BLaER1 (cell line): Measurements from ENCODE around the gene SLC35F6.

Source experiments
- H3K27ac ChIP-seq: shearing (Covaris generic); formaldehyde crosslinking; 2 replicates; pipeline ENCODE4 v1.8.1; 2022
- H3K27me3 ChIP-seq: shearing (Covaris generic); formaldehyde crosslinking; 2 replicates; pipeline ENCODE4 v1.8.1; 2022
- H3K36me3 ChIP-seq: shearing (Covaris generic); formaldehyde crosslinking; 2 replicates; pipeline ENCODE4 v1.8.1; 2022
- H3K4me1 ChIP-seq: shearing (Covaris generic); formaldehyde crosslinking; 2 replicates; pipeline ENCODE4 v1.8.1; 2022
- H3K4me2 ChIP-seq: shearing (Covaris generic); formaldehyde crosslinking; 2 replicates; pipeline ENCODE4 v1.8.1; 2022
- H3K4me3 ChIP-seq: shearing (Covaris generic); formaldehyde crosslinking; 2 replicates; pipeline ENCODE4 v1.8.1; 2022
- H3K9ac ChIP-seq: shearing (Covaris generic); formaldehyde crosslinking; 2 replicates; pipeline ENCODE4 v1.8.1; 2022
- H3K9me3 ChIP-seq: shearing (Covaris generic); formaldehyde crosslinking; 2 replicates; pipeline ENCODE4 v1.8.1; 2022
- H4K20me1 ChIP-seq: shearing (Covaris generic); formaldehyde crosslinking; 2 replicates; pipeline ENCODE4 v1.8.1; 2022
- Cebpa-rat ChIP-seq: shearing (Covaris generic); IDR thresholded peaks from 2 replicates; pipeline ENCODE4 v1.8.1; 2022

The SLC35F6 gene

GRCh38 chr2:26727641-26728561 lies 36.2 kb upstream of the SLC35F6 start:
- H3K27me3 ChIP-seq, result 0 out of 2 replicates have a peak, but pooled peaks cover 5% of the 10 kb centered on the region
- H3K36me3 ChIP-seq, result no peaks in the 10 kb centered on the region
- no peaks in the 10 kb centered on the region for H3K9me3 ChIP-seq
- no peak overlapping the region for H3K9ac ChIP-seq
- H3K4me1 ChIP-seq, result peaks cover 8% of the 10 kb centered on the region
- H3K27ac ChIP-seq, result no peak overlapping the region
- H4K20me1 ChIP-seq, result no peaks in the 10 kb centered on the region
- no peak for TF ChIP-seq Cebpa-rat
- H3K4me2 ChIP-seq, result peak overlapping the region; percentile 5
- H3K4me3 ChIP-seq, result no peak overlapping the region

GRCh38 chr2:26729311-26729710 lies 34.8 kb upstream of the SLC35F6 start:
- H3K27ac ChIP-seq, result no peak overlapping the region
- no peaks in the 10 kb centered on the region for H3K9me3 ChIP-seq
- 0 out of 2 replicates have a peak, but pooled peaks cover 5% of the 10 kb centered on the region for H3K27me3 ChIP-seq
- peaks cover 10% of the 10 kb centered on the region for H3K4me1 ChIP-seq
- no peaks in the 10 kb centered on the region for H4K20me1 ChIP-seq
- no peak for TF ChIP-seq Cebpa-rat
- no peak overlapping the region for H3K4me3 ChIP-seq
- no peak overlapping the region for H3K4me2 ChIP-seq
- no peaks in the 10 kb centered on the region for H3K36me3 ChIP-seq
- H3K9ac ChIP-seq, result no peak overlapping the region

- Histone ChIP-seq H3K27ac (no peak overlapping the region), H4K20me1 (no peaks in the 10 kb centered on the region), H3K9ac (no peak overlapping the region), H3K36me3 (no peaks in the 10 kb centered on the region), H3K9me3 (no peaks in the 10 kb centered on the region), H3K4me3 (no peak overlapping the region), H3K4me2 (no peak overlapping the region), H3K27me3 (0 out of 2 replicates have a peak, but pooled peaks cover 5% of the 10 kb centered on the region), H3K4me1 (peaks cover 10% of the 10 kb centered on the region)
- no peak for TF ChIP-seq Cebpa-rat
Observed at GRCh38 chr2:26730549-26731344, 33.3 kb upstream of the SLC35F6 start.

- H3K4me3 ChIP-seq, result no peak overlapping the region
- peaks cover 10% of the 10 kb centered on the region for H3K4me1 ChIP-seq
- H3K9ac ChIP-seq, result no peak overlapping the region
- no peak overlapping the region for H3K27ac ChIP-seq
- H3K4me2 ChIP-seq, result no peak overlapping the region
- no peak for TF ChIP-seq Cebpa-rat
- no peaks in the 10 kb centered on the region for H4K20me1 ChIP-seq
- H3K27me3 ChIP-seq, result 0 out of 2 replicates have a peak, but pooled peaks cover 5% of the 10 kb centered on the region
- H3K9me3 ChIP-seq, result no peaks in the 10 kb centered on the region
- no peaks in the 10 kb centered on the region for H3K36me3 ChIP-seq
Observed at GRCh38 chr2:26731714-26732113, 32.4 kb upstream of the SLC35F6 start.

- H4K20me1 ChIP-seq, result no peaks in the 10 kb centered on the region
- TF ChIP-seq Cebpa-rat, result no peak
- no peak overlapping the region for H3K27ac ChIP-seq
- H3K9ac ChIP-seq, result no peak overlapping the region
- H3K9me3 ChIP-seq, result no peaks in the 10 kb centered on the region
- H3K36me3 ChIP-seq, result no peaks in the 10 kb centered on the region
- 0 out of 2 replicates have a peak, but pooled peaks cover 5% of the 10 kb centered on the region for H3K27me3 ChIP-seq
- peaks cover 10% of the 10 kb centered on the region for H3K4me1 ChIP-seq
- H3K4me3 ChIP-seq, result no peak overlapping the region
- H3K4me2 ChIP-seq, result peak overlapping the region; percentile 36
Observed at GRCh38 chr2:26732446-26732845, 31.6 kb upstream of the SLC35F6 start.

- no peaks in the 10 kb centered on the region for H3K27me3 ChIP-seq
- no peak overlapping the region for H3K27ac ChIP-seq
- no peaks in the 10 kb centered on the region for H3K9me3 ChIP-seq
- H3K4me3 ChIP-seq, result no peak overlapping the region
- H3K9ac ChIP-seq, result no peak overlapping the region
- H3K4me1 ChIP-seq, result peaks cover 10% of the 10 kb centered on the region
- H3K4me2 ChIP-seq, result no peak overlapping the region
- H4K20me1 ChIP-seq, result no peaks in the 10 kb centered on the region
- no peak for TF ChIP-seq Cebpa-rat
- no peaks in the 10 kb centered on the region for H3K36me3 ChIP-seq
Observed at GRCh38 chr2:26733413-26733812, 30.7 kb upstream of the SLC35F6 start.

- no peak overlapping the region for H3K27ac ChIP-seq
- H3K4me2 ChIP-seq, result no peak overlapping the region
- no peaks in the 10 kb centered on the region for H3K9me3 ChIP-seq
- no peaks in the 10 kb centered on the region for H4K20me1 ChIP-seq
- H3K27me3 ChIP-seq, result no peaks in the 10 kb centered on the region
- H3K4me1 ChIP-seq, result peaks cover 15% of the 10 kb centered on the region
- H3K36me3 ChIP-seq, result no peaks in the 10 kb centered on the region
- H3K9ac ChIP-seq, result no peak overlapping the region
- TF ChIP-seq Cebpa-rat, result no peak
- H3K4me3 ChIP-seq, result no peak overlapping the region
Observed at GRCh38 chr2:26735097-26735496, 29.0 kb upstream of the SLC35F6 start.

- no peak overlapping the region for H3K4me3 ChIP-seq
- H3K4me1 ChIP-seq, result peaks cover 25% of the 10 kb centered on the region
- no peaks in the 10 kb centered on the region for H3K36me3 ChIP-seq
- H3K9me3 ChIP-seq, result no peaks in the 10 kb centered on the region
- H3K4me2 ChIP-seq, result no peak overlapping the region
- no peak overlapping the region for H3K27ac ChIP-seq
- 0 out of 2 replicates have a peak, but pooled peaks cover 3% of the 10 kb centered on the region for H4K20me1 ChIP-seq
- no peaks in the 10 kb centered on the region for H3K27me3 ChIP-seq
- TF ChIP-seq Cebpa-rat, result no peak
- no peak overlapping the region for H3K9ac ChIP-seq
Observed at GRCh38 chr2:26735883-26736588, 28.0 kb upstream of the SLC35F6 start.

GRCh38 chr2:26737221-26737620 lies 26.9 kb upstream of the SLC35F6 start:
- no peak overlapping the region for H3K27ac ChIP-seq
- H3K36me3 ChIP-seq, result no peaks in the 10 kb centered on the region
- no peak overlapping the region for H3K9ac ChIP-seq
- H3K27me3 ChIP-seq, result no peaks in the 10 kb centered on the region
- H3K4me2 ChIP-seq, result no peak overlapping the region
- no peaks in the 10 kb centered on the region for H3K9me3 ChIP-seq
- no peak for TF ChIP-seq Cebpa-rat
- H3K4me3 ChIP-seq, result no peak overlapping the region
- peaks cover 35% of the 10 kb centered on the region for H3K4me1 ChIP-seq
- 0 out of 2 replicates have a peak, but pooled peaks cover 8% of the 10 kb centered on the region for H4K20me1 ChIP-seq
